HCT116 (cell line): ENCODE data around the gene SPATA12. TPM values are rescaled to one million over a fixed set of nuclear protein-coding genes. Genes with fewer than 3 reads are reported as not detected.

ENCODE experiments used
- ATAC-seq: fragments of 200-7000 bp; cut with Tn5 transposase; 2 replicates; pipeline ENCODE4 v1.9.1; 2020; ENCODE audit warnings: mild to moderate bottlenecking, moderate library complexity
- BruUV-seq: library from RNA; stranded (reverse); fragments of 400-500 nt; replicated peaks from 2 replicates; lab custom pipeline; 2021; lab: Mats Ljungman, UMichigan
- CTCF ChIA-PET: fragments of 300-600 bp; sonication (Branson Sonifier 250); formaldehyde crosslinking; loops from one replicate; lab custom pipeline; 2021; ENCODE audit warnings: antibody characterized with exemption; lab: Charles Lee
- POLR2A ChIA-PET: fragments of 300-600, 350-600 bp; sonication (Branson Sonifier 250); formaldehyde crosslinking; loops from one replicate; lab custom pipeline; 2021; ENCODE audit warnings: antibody characterized with exemption; lab: Charles Lee
- RAD21 ChIA-PET, 2 experiments: fragments of 300-600 bp; sonication (Branson Sonifier 250); formaldehyde crosslinking; loops; one replicate each; lab custom pipeline; 2023; ENCODE audit warnings: low total read pairs in 2 of 2; ENCODE audit not compliant: uncharacterized antibody in 2 of 2, unreplicated experiment in 2 of 2, low non-redundant PET in 1 of 2; lab: Charles Lee
- DNase-seq: peaks from one replicate; pipeline ENCODE4 v3.0.0-alpha.2; 2010; ENCODE audit warnings: low read depth, low spot score
- H2AFZ ChIP-seq: fragments of 200-600 bp; shearing (Covaris generic), sonication (generic); 2 replicates; pipeline ENCODE4 v1.6.1; 2017; ENCODE audit warnings: low read depth, mixed run types, mixed read lengths, antibody characterized with exemption, low read length; ENCODE audit not compliant: poor library complexity, severe bottlenecking
- H3K27ac ChIP-seq: 2 replicates; pipeline ENCODE4 v1.5.1; 2012; ENCODE audit warnings: low read depth, low read length
- H3K27me3 ChIP-seq: fragments of 200-600 bp; sonication (generic); 2 replicates; pipeline ENCODE4 v1.6.1; 2016; ENCODE audit warnings: mixed run types, low read length, mixed read lengths; ENCODE audit not compliant: insufficient read depth
- H3K36me3 ChIP-seq, 2 experiments: fragments of 200-500 bp in 1 of 2; fragments of 200-600 bp in 1 of 2; sonication (Bioruptor generic) in 1 of 2; sonication (generic) in 1 of 2; 2 replicates each; pipeline versions ENCODE4 v1.5.1 to v1.6.1; 2014 to 2016; ENCODE audit warnings: low read length in 2 of 2, inconsistent platforms in 1 of 2, mixed read lengths in 1 of 2, mixed run types in 1 of 2; ENCODE audit not compliant: insufficient read depth in 2 of 2, control insufficient read depth in 1 of 2
- H3K4me1 ChIP-seq, 2 experiments: fragments of 200-600 bp in 1 of 2; sonication (generic) in 1 of 2; 2 replicates each; pipeline versions ENCODE4 v1.5.1 to v1.6.1; 2012 to 2017; ENCODE audit warnings: low read length in 2 of 2, inconsistent platforms in 1 of 2, mild to moderate bottlenecking in 1 of 2, mixed read lengths in 1 of 2, mixed run types in 1 of 2, moderate library complexity in 1 of 2; ENCODE audit not compliant: insufficient read depth in 2 of 2, control insufficient read depth in 1 of 2
- H3K4me2 ChIP-seq: fragments of 200-600 bp; sonication (generic); 2 replicates; pipeline ENCODE4 v1.6.1; 2017; ENCODE audit warnings: mixed run types, low read length, mixed read lengths
- H3K4me3 ChIP-seq, 2 experiments: fragments of 200-600 bp in 1 of 2; sonication (generic) in 1 of 2; replicated peaks in 1 of 2; 2 replicates each; pipeline ENCODE4 v1.5.1; 2011 to 2016; ENCODE audit warnings: low read length in 2 of 2, control low read depth in 1 of 2, low read depth in 1 of 2, mild to moderate bottlenecking in 1 of 2, mixed read lengths in 1 of 2, mixed run types in 1 of 2
- H3K79me2 ChIP-seq: fragments of 200-600 bp; sonication (generic); 2 replicates; pipeline ENCODE4 v1.6.1; 2017; ENCODE audit warnings: mild to moderate bottlenecking, mixed run types, low read length, moderate library complexity, mixed read lengths; ENCODE audit not compliant: insufficient read depth
- H3K9ac ChIP-seq: fragments of 200-600 bp; sonication (generic); 2 replicates; pipeline ENCODE4 v1.6.1; 2016; ENCODE audit warnings: low read length, mixed read lengths
- H3K9me2 ChIP-seq: fragments of 200-600 bp; sonication (generic), shearing (Covaris generic); 2 replicates; pipeline ENCODE4 v1.6.1; 2017; ENCODE audit warnings: mixed run types, mild to moderate bottlenecking, moderate library complexity; ENCODE audit not compliant: insufficient read depth
- H3K9me3 ChIP-seq, 2 experiments: fragments of 200-500 bp in 1 of 2; fragments of 200-600 bp in 1 of 2; sonication (Bioruptor generic) in 1 of 2; sonication (generic) in 1 of 2; 2 replicates each; pipeline ENCODE4 v1.6.1; 2014 to 2017; ENCODE audit warnings: low read length in 2 of 2, mixed read lengths in 2 of 2, inconsistent platforms in 1 of 2, low read depth in 1 of 2, mild to moderate bottlenecking in 1 of 2, mixed run types in 1 of 2, moderate library complexity in 1 of 2; ENCODE audit not compliant: control insufficient read depth in 1 of 2, insufficient read depth in 1 of 2
- H4K20me1 ChIP-seq: fragments of 200-600 bp; sonication (generic), shearing (Covaris generic); 2 replicates; pipeline ENCODE4 v1.6.1; 2017; ENCODE audit warnings: mixed run types, mild to moderate bottlenecking, moderate library complexity; ENCODE audit not compliant: insufficient read depth
- CBX3 ChIP-seq: IDR thresholded peaks from 2 replicates; pipeline ENCODE4 v1.6.1; 2012; ENCODE audit warnings: low read depth
- EZH2 ChIP-seq: fragments of 200-600 bp; sonication (generic); IDR thresholded peaks from 2 replicates; pipeline ENCODE4 v1.6.1; 2017; ENCODE audit warnings: antibody characterized with exemption, mixed run types
- JUND ChIP-seq: IDR thresholded peaks from 2 replicates; pipeline ENCODE4 v1.6.1; 2012
- REST ChIP-seq: IDR thresholded peaks from 2 replicates; pipeline ENCODE4 v1.6.1; 2012; ENCODE audit warnings: low read depth
- ZFX ChIP-seq: fragments of 450-650 bp; IDR thresholded peaks from 2 replicates; pipeline ENCODE4 v1.6.1; 2017
- intact Hi-C: fragments of 100-400 bp; cut with micrococcal nuclease; formaldehyde crosslinking; loops from 2 replicates; pipeline ENCODE4 v1.10.0; 2022
- total RNA-seq: library from RNA; stranded (reverse); gene quantifications from one replicate; pipeline ENCODE4 v1.2.1, GENCODE V29; 2021; ENCODE audit not compliant: unreplicated experiment
- TF ChIP-seq, protein P1 (sequence below): IDR thresholded peaks from 2 replicates; pipeline ENCODE4 v1.6.1; 2012

SPATA12 gene
- total RNA-seq, 1 experiment from 2014 or later = 0.22 TPM

- no peak for ATAC-seq
- ChIA-PET RAD21 (no interaction called here), POLR2A (no interaction called here), CTCF (no interaction called here)
- intact Hi-C loops = no loop called here
- Histone ChIP-seq H3K36me3 (no peaks in the 10 kb centered on the region), H3K4me1 (peaks cover 0 to 19% of the 10 kb centered on the region in 2 experiments; a peak in 2 of 4 replicates), H4K20me1 (no peaks in the 10 kb centered on the region), H3K79me2 (no peaks in the 10 kb centered on the region), H3K27ac (no peak overlapping the region), H3K9ac (no peak overlapping the region), H2AFZ (no peak overlapping the region), H3K9me2 (no peaks in the 10 kb centered on the region), H3K4me2 (no peak overlapping the region), H3K27me3 (no peaks in the 10 kb centered on the region), H3K4me3 (no peak overlapping the region), H3K9me3 (no peaks in the 10 kb centered on the region)
- DNase-seq = no peak
- no peak for TF ChIP-seq CBX3
- no peak for TF ChIP-seq REST
- TF ChIP-seq JUND = no peak
- no peak for TF ChIP-seq ZFX
- TF ChIP-seq, protein P1, sequence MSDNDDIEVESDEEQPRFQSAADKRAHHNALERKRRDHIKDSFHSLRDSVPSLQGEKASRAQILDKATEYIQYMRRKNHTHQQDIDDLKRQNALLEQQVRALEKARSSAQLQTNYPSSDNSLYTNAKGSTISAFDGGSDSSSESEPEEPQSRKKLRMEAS = no peak
- no peak for TF ChIP-seq EZH2
- no TSS peak for BruUV-seq
Measured at GRCh38 chr3:57097536-57097935, 37.1 kb downstream of the SPATA12 start.
